Measurements from ENCODE around the gene NEIL1.
A peak's percentile ranks its signal among the peaks of the same experiment; 100 is the strongest.
"Not testable (repeated sequence)": the region's sequence is repeated elsewhere in the genome, so short reads cannot be mapped to it uniquely, and the experiment has no call there.

Gene NEIL1, protein sequence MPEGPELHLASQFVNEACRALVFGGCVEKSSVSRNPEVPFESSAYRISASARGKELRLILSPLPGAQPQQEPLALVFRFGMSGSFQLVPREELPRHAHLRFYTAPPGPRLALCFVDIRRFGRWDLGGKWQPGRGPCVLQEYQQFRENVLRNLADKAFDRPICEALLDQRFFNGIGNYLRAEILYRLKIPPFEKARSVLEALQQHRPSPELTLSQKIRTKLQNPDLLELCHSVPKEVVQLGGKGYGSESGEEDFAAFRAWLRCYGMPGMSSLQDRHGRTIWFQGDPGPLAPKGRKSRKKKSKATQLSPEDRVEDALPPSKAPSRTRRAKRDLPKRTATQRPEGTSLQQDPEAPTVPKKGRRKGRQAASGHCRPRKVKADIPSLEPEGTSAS

DNA sequence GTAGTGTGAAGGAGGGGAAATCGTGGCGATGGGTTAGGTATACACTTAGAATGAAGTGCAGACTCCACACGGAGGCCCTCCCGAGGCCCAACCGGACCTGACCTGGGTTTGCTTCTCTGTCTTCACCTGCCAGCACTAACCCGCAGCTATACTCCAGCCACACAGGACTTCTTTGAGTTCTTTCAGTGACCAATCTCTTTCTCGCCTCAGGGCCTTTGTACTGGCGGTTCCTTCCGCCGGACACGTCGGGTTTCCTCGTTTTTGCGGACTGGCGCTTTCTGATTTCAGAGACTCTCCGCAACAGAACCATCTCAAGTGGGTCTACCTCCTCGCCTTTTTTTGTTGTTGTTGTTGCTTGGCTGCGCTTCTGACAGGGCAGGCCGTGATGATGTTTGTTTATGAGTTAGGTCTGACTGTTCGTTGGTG lies at the start of gene NEIL1:
NEIL1 (plus strand) TSS at position 244 of the 426 bp plus-strand sequence. CDS start 1,867 bp downstream, outside the sequence.
- no peak for DNase-seq

DNA sequence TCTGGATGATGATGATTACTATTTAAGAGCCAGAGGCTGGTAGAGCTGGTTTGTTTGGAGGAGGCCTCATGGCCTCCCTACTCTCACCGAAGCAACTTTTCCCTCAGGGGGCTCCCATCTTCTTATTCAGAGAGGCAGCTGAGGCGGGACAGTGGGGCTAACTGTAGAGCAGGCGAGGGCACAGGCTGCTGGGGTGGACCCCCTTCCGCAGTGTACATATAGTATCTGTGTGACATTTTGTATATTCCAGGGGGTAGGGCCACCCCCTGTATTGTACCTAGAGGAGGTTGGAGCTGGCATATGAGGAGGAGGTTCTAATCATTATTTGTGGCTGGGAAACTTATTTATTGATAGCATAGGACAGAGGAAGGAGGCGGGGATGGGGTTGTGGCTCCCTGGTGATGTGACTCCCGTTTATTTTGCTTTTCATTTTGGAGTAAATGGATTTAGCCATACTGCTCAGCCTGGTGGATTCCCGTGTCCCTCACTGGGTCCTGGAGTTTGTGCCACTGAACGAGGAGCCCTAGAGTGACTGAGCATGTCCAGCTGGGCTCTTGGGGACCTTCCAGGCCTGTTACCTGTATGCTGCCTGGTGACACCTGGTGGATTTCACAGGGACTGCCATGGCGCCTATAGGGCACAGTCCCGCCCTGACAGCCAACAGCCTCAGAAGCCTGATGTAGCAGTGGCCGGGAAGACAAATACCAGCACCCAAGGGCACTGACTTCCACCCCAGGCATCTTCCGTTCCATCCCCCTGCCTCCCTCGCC lies 48.1 kb upstream of the NEIL1 start:
- not testable (repeated sequence) for DNase-seq

DNA sequence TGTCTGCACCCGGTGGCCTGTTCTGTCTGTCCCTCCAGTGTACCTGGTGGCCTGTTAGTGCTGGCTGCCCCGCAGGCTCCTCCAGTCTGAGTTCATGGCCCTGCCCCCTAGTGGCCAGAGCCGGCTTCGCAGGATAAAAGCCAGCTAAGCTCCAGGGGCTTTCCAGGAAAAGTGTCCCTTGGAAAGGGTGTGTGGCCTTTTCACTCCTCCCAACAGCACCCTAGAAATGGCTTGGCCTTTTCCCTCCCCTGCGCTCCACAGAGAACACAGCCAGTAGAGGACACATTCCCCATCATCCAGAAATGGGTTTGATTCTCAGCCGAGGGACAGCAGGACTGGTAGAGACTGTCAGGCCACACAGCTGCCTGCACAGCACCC lies 47.5 kb upstream of the NEIL1 start:
- not testable (repeated sequence) for DNase-seq

DNA sequence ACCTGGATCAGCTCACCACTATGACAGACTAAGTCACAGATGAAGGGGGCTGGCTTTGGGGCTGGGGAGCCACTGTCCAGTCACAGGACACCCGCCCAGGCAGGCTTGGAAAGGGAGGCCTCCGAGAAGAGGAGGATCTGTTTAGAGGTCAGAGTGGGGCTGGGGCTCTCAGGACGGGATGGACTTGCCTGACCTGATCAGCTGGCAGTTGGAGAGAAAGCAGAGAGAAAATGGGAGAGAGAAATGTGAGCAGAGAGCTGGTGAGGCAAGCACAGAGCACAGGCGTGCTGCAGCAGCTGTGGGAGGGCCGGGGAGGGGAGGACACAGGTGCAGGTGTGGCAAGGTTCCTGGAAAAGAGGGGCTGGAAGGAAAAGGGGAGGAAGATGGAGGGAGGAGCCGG lies 46.8 kb upstream of the NEIL1 start:
- not testable (repeated sequence) for DNase-seq

DNA sequence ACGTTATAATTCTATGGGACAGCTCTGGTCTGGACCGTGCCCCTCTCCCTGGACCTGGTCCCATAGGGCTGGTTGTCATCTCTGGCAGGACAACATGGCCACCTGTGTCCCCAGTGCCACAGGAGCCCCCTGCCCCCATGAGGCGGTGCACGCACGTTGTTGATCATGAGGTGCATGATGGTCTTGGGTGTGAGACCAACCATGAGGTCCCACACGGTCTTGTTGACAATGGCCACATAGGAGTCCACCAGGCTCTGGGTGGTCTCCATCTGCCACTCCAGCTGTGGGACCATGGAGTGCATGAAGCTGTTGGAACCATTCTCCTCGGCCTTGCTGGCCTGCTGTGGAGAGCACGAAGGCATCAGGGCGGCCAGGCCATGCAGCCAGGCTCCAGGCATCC lies 44.5 kb upstream of the NEIL1 start:
- no peak for DNase-seq

DNA sequence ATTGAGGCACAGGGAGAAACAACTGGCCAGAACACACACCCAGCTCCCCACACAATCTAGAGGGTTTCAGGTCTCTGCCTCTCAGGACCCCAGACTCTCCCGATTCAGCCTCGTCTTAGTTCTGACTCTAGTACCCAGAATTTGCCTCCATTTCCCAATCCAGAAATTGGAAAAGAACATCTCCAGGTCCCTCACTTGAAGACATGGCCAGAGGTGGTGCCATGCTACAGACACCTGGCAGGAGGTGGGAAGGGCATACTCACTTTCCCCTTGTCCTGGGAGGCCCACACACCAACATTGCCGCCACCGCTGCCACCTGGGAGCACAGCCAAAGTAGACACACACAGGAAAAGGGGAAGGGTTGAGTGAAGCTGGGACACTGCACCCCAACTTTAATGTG lies 44.1 kb upstream of the NEIL1 start:
- DNase-seq, result not testable (repeated sequence)

DNA sequence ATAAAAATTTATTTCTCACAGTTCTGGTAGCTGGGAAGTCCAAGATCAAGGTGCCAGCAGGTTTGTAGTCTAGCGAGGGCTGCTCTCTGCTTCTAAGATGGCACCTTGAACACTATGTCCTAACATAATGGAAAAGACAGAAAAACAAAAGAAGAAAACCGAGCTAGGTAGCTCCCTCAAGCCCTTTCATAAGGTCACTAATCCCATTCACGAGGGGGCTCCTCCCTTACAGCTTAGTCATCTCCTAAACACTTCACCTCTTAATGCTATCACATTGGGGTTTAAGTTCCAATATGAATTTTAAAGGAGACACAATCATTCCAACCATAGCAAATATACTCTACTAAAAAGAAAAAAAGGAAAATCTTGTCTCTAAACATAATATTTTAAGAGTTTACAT lies 40.7 kb upstream of the NEIL1 start:
- no peak for DNase-seq

DNA sequence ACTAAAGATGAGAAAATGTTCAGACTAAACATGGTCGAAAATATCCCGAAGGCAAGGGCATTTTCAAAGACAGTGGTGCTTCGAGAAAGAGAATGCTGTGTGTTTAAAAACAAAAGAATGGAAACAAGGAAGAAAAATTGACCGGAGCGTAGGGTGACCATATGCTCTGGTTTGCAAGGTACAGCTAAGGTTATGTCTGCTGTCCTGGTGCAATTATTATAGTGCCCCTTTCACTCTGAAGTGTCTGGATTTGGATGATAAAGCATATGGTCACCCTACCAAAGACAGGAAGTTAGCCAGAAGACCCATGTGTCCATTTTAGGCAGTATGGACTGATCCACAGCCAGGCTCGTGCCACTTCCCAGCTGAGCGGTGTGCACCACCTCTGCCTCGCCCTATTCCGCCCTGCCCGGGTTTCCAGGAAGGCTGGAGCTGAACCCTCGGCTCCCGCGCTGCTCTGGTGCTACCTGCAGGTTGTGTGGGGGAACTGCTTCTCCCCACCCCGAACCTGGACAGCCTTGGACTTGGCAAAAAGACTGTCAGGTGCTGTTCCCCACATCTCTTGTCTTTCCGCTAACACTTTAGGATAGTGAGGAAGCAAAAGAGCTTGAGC lies 39.0 kb upstream of the NEIL1 start:
- peak; percentile 34 for DNase-seq

DNA sequence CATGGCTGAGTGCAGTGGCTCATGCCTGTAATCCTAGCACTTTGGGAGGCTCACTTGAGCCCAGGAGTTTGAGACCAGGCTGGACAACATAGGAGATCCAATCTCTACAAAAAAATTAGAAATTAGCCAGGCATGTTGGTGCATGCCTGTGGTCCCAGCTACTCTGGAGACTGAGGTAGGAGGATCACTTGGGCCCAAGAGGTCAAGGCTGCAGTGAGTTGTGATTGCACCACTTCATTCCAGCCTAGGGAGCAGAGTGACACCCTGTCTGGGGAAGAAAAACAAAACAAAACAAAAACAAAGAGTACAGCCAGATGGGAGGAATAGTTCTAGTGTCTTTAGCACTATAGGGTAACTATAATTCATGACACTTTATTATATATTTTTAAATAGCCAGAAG lies 37.1 kb upstream of the NEIL1 start:
- no peak for DNase-seq

DNA sequence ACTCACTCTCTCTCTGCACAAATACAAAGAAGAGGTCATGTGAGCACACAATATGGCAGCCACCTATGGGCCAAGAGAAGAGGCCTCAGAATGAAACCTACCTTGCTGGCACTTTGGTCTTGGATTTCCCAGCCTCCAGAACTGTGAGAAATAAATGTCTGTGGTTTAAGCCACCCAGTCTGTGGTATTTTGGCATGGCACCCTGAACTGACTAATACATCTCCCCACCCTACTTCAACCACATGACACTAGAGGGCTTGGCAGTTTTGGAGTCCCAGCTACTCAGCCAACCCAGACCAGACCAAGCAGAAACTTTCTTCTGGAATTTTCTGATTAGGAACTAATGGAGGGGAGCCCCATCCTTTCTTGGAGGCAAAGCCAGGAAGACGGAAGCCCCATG lies 34.3 kb upstream of the NEIL1 start:
- DNase-seq, result peak; percentile 52

DNA sequence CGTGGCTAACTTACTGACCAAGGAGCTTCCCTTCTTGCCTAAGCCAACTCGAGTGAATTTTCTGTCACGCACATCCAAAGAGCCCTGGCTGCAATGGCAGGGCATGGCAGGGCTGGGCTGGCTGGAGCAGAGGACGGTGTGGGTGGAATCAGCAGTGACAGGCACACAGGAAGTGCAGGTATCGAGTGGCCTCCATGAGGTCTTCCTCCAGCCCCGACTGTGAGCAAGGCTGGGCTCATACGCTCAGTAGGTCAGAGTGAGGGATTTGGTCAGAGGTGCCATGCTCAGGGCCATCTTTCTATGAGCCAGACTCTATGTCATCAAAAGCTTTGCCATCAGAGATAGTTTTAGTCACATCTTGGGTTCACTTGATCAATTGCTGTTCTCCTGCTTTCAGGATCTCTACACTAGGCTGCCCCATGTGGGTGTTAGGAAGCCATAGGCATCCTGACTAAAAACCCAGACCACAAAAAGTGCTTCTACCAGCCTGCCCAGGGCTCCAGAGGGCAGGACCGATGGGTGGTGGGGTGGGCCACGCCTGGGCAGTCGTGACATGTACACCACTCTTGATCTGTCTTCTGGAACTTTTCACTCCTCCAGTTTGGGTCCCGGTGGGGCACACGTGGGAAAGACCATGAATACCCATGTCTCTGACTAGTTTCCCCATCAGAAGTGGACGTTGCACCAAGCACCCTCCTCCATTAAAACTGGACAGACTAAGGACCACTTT lies 33.6 kb upstream of the NEIL1 start:
- no peak for DNase-seq

DNA sequence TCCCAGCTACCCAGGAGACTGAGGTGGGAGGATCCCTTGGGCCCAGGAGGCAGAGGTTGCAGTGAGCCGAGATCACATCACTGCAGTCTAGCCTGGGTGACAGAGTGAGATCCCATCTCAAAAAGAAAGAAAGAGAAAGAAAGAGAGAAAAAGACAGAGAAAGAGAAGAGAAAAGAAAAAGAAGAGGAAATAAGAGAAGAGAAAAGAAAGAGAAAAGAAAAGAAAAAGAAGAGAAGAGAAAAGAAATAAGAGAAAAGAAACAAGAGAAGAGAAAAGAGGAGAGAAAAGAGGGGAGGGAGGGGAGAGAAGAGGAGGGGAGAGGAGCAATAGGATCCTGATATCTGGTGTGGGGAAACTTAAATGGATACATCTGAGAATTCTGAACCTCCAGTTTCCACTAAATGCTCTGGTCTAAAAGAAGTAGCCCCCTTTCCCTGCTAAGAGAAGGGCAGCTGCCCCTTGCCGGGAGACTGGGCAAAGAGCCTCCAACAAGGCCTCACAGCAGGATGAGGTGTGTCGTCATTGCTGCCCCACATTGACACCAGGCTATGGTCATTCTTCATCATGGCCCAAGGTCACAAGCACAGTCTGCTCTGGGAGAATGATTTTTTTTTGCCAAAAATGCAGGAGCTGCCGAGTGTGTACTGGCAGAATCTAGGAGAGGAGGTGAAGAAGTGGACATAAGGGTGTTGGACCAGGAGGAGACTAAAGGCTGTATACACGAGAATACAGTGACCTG lies 32.1 kb upstream of the NEIL1 start:
- no peak for DNase-seq

DNA sequence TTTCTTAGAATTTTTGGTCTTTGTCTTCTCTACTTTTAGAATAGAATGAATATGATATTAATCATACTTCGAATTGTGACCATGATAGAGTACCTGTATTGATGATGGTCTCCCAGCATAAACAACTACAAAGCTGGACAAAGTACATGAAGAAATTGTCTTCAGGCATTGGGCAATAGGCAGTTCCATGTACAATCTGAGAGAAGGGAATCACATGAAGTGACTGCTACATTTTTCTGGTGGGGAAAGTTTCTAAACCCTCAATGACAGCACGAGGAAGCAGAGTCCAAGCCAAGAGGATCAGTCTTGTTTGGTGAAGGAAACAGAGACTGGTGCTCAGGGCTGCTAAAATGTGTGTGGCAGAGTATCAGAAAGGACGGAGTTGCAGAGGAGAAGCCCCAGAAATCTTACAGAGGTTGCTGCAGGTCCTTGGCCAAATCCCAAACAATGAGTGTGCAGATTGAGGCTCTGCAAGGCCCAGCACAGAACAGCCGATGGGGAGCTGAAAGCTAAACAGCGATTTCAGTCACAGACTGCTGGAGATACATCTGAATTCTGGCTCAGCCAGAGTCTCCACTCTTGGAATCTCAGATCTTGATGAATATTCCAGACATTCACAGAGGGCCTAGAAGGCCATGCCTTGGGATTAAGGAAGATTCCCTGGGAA lies 27.5 kb upstream of the NEIL1 start:
- DNase-seq, result not testable (repeated sequence)

DNA sequence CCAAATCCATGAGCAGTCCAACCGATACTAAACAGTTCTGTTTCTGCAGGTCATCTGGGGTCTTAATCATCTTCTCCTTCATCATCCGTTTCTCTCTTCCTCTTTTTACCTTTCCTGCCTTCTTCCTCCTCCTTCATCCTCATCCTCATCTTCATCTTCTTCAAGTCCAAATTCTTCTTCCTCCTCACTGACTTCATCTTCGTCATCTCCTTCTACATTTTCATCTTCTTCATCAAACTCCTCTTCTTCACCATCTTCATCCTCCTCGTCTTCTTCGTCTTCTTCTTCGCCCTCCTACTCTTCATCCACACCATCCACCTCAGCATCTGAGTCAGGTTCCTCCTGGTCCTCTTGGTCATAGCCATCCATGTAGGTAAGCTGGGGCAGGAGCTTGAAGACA lies 25.1 kb upstream of the NEIL1 start:
- DNase-seq, result no peak

DNA sequence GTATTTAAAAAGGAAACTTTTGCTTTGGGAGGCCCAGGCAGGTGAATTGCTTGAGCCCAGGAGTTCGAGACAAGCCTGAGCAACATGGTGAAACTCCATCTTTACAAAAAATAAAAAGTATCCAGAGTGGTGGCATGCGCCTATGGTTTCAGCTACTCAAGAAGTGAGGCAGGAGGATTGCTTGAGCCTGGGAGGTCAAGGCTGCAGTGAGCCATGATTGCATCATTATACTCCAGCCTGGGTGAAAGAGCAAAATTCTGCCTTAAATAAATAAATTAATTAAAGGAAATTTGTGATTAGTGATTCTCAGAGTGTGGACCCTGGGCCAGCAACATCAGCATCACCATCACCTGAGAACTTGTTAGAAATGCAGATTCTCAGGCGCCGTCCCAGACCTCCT lies 20.9 kb upstream of the NEIL1 start:
- no peak for DNase-seq

DNA sequence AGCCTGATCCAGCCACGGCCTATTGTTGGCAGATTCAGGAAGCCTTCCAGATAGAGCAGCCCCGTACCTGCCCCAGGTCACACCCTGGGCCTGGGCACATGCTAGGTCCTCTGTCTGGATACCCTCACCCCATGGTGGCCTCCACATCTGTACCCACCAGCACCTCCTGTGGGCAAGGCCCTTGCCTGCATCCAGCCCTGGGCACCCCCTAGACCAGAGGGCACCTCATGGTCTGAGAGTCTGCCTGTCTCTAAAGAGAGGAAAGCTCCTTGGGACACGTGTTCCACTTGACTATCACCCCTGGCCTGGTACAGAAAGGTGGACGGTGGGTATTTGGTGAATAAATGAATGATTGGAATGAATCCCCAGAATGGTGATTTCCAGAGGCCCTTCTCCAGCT lies 19.8 kb upstream of the NEIL1 start:
- no peak for DNase-seq

DNA sequence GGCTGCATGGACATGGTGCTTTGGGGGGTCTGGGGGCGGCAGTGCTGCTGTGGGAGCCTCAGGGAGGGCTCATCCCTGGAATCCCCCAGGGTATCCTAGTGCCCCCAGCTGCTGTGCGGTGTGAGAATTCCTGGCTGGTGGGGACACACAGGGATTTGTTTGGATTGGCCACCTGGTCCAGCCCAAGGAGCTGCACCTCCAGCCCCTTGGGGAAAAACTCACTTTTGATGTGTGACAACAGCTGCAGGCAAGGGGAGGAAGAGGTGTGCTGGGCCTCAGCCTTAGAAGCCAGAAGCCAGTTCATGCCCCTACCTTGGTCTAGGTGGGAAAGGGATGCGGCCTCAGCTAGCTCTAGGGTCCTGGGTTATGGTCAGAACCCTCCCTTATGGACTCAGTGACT lies 19.3 kb upstream of the NEIL1 start:
- no peak for DNase-seq

DNA sequence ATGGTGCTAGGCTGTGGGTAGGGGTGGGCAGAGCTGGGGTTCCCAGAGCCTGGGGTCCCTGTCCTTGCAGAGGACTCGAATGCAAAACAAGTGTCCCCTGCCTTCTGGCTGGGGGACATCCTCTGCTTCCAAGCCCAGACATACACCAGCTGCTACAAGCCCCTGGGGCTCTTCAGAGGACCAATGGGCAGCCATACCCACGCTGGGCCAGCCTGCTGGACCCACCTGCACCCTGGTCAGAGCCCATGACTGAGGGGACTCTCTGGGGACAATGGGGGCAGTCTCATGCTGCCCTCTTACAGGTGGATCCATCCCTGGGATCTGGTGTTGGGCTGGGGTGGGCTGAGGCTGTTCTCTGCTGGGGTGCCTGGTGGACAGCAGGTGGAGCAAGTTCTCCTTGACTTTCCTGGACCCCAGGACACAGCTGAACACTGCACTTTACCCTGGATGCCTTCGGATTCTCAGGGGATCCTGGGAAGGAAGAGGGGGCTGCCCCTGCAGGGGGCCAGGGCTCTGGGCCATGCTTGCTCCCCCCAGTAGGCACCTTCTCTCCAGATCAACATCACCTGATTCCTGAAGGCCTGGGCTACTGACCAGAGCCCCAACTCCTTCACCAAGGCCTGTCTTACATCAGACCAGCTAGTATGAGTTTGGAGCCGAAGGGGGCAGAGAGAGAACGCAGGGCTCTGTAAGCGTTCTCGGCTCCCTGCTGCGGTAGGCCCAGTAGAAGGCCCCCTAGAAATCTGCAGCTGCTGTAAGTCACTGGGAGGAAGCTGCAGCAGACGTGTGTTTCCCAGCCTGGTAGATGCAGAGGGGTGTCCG lies 18.1 kb upstream of the NEIL1 start:
- no peak for DNase-seq

DNA sequence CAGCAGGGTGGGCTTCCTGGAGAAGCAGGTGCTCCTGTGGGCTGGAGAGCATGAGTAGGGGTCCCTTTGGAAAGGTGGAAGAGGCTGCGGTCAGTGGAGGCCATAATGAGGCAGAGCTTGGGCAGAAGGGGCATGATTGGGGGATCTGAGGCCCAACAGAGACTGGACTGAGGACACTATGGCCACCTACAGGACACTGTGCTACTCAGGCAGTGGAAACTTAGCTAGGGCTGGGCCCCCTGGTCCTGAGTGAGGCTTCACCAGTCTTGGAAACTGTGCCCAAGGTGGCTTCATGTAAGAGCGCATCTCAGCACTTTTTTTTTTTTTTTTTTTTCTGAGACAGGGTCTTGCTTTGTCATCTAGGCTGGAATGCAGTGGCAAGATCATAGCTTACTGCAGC lies 17.3 kb upstream of the NEIL1 start:
- no peak for DNase-seq

DNA sequence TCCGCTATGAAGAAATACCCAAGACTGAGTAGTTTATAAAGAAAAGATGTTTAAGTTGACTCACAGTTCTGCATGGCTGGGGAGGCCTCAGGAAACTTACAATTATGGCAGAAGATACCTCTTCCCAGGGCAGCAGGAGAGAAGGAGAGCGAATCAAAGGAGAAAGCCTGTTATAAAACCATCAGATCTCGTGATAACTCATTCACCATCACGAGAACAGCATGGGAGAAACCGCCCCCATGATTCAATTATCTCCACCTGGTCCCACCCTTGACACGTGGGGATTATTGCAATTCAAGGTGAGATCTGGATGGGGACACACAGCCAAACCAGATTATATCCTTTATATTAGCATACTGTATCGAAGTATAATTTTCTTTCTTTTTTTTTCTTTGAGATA lies 14.7 kb upstream of the NEIL1 start:
- not testable (repeated sequence) for DNase-seq

Measured in EL (cell line).